ENCODE data around the gene BST2. TPM values are rescaled to one million over a fixed set of nuclear protein-coding genes. Genes with fewer than 3 reads are reported as not detected.

The BST2 gene
- total RNA-seq, 1 experiment from 2014 or later: 0.84 TPM

DNA sequence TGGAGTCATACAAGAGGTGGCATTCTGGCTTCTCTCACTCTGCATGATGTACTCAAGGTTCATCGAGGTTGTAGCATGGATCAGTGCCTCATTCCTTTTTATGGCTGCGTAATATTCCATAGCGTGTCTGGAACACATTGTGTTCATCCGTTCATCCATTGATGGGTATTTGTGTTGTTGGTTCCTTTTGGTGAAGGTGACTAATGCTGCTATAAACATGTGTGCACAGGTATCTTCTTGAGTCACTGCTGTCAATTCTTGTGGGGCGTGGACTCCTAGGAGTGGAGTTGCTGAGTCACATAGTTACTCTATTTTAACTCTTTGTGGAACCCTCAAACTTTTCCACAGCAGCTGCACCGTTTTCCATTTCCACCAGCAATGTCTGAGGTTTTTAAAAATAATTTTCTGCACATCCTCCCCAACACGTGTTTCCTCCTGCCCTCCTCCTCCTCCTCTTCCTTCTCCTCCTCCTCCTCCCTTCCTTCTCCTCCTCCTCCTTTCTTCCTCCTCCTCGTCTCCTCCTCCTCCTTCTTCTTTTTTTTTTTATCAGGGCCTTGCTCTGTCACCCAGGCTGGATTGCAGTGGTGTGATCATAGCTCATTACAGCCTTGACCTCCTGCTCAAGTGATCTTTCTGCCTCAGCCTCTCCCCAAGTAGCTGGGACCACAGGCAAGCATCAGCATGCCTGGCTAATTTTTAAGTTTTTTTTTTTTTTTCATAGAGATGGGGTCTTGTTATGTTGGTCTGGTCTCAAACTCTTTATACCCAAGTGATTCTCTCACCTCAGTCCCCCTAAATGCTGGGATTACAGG lies 45.0 kb upstream of the BST2 start:
- Histone ChIP-seq H3K9me2 (replicated peaks; ENCODE audit: low read length) (no peaks in the 10 kb centered on the region), H3K9me3 (ENCODE audit: low read length) (no peaks in the 10 kb centered on the region), H3K4me2 (ENCODE audit: low read length) (peak overlapping the region; percentile 60), H3K4me3 (ENCODE audit: low read length) (peak overlapping the region; percentile 15; the same call in 1 of the 2 replicates), H4K20me1 (ENCODE audit: low read length) (no peaks in the 10 kb centered on the region), H3K4me1 (ENCODE audit: insufficient read depth, low read length) (peaks cover 9% of the 10 kb centered on the region), H3K27me3 (ENCODE audit: low read length) (no peaks in the 10 kb centered on the region), H3K36me3 (ENCODE audit: low read depth, low read length) (no peaks in the 10 kb centered on the region; the same call in 1 of the 2 replicates), H3K79me2 (ENCODE audit: low read length) (no peaks in the 10 kb centered on the region), H3K27ac (ENCODE audit: low read length) (peak overlapping the region; percentile 88), H2AFZ (ENCODE audit: low read length) (peak overlapping the region; percentile 52), H3F3A (ENCODE audit: low read length, unreplicated experiment) (peaks cover 4% of the 10 kb centered on the region), H3K9ac (ENCODE audit: low read length) (peak overlapping the region; percentile 45)
- intact Hi-C loops (cut with micrococcal nuclease): no loop called here
- TF ChIP-seq EZH2phosphoT487 (IDR thresholded peaks at IDR 0.05; ENCODE audit: borderline replicate concordance, low read length) (no peak), EZH2 (IDR thresholded peaks at IDR 0.05; ENCODE audit: low read length, unreplicated experiment) (no peak)
- TF ChIP-seq, protein P1, sequence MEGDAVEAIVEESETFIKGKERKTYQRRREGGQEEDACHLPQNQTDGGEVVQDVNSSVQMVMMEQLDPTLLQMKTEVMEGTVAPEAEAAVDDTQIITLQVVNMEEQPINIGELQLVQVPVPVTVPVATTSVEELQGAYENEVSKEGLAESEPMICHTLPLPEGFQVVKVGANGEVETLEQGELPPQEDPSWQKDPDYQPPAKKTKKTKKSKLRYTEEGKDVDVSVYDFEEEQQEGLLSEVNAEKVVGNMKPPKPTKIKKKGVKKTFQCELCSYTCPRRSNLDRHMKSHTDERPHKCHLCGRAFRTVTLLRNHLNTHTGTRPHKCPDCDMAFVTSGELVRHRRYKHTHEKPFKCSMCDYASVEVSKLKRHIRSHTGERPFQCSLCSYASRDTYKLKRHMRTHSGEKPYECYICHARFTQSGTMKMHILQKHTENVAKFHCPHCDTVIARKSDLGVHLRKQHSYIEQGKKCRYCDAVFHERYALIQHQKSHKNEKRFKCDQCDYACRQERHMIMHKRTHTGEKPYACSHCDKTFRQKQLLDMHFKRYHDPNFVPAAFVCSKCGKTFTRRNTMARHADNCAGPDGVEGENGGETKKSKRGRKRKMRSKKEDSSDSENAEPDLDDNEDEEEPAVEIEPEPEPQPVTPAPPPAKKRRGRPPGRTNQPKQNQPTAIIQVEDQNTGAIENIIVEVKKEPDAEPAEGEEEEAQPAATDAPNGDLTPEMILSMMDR (conservative IDR thresholded peaks at IDR 0.05; ENCODE audit: low read depth, low read length): no peak
- peak; percentile 95 for DNase-seq
- BruUV-seq (replicated peaks): no TSS peak
- POLR2A ChIA-PET (ENCODE audit: unreplicated experiment): interaction anchor here (0.6 kb wide), 1 partner anchor 57 kb away, joined by 11 read pairs; no protein-coding TSS in a partner anchor
- ATAC-seq: peak; percentile 83
- CTCF ChIA-PET: interaction anchor here (0.6 kb wide), 1 partner anchor 84 kb away, joined by 3 read pairs; no protein-coding TSS in a partner anchor

DNA sequence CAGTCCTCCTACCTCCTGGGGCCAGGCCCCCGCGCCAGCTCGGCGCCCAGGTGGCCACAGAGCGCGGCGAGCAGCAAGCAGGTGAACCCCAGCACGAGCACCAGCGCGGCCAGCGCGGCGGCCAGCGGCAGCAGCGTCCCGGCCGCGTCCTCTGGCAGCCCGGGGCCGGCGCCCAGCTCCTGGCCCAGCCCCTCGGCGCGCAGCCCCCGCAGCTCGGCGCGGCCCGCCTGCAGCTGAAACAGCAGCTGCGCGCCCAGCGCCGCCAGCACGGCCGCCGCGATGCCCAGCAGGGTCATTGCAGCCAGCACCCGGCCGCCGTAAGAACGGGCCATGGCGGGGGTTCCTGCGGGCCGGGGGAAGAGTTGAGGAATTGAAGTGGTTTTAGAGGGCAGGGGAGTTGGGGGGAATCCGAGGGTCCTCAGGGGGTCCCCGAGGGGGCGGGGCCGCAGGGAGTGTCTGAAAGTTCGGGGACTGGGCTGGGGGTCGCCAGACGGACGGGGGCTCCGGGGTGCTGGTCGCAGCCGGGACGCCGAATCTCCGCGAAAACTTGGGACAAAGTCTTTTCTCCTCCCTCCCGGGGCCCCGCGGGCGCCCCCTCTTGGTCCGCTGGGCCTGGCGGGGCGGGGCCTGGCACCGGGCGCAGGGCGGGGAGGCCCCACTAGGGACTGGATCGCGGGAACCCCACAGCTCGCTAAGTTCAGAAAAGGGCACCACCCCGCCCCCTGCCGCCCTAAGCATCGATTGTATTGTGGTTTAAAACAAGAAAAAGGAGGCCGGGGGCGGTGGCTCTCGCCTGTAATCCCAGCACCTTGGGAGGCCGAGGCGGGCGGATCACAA lies 42.9 kb upstream of the BST2 start, which contains the start of gene TMEM221:
TSS of gene TMEM221 (minus strand) at position 538 of the 837 bp plus-strand sequence. CDS start at position 332, 206 bp downstream.
- DNase-seq: peak; percentile 54
- peak within 1 kb of the TSS; percentile 74 for H3K4me3 ChIP-seq (ENCODE audit: low read length)
- TF ChIP-seq, protein P1 (conservative IDR thresholded peaks at IDR 0.05; ENCODE audit: low read depth, low read length): peak; percentile 66
- TF ChIP-seq EZH2 (IDR thresholded peaks at IDR 0.05; ENCODE audit: low read length, unreplicated experiment): no peak

More for the DNA sequence above, 42.9 kb upstream of the BST2 start, which contains the start of gene TMEM221:
- Histone ChIP-seq H3K4me1 (ENCODE audit: insufficient read depth, low read length) (peaks cover 9% of the 10 kb centered on the region), H3K4me2 (ENCODE audit: low read length) (peak within 1 kb of the TSS; percentile 95), H3K79me2 (ENCODE audit: low read length) (no peaks in the 10 kb centered on the region), H3K27me3 (ENCODE audit: low read length) (no peaks in the 10 kb centered on the region), H3K9me3 (ENCODE audit: low read length) (no peaks in the 10 kb centered on the region), H2AFZ (ENCODE audit: low read length) (peak within 1 kb of the TSS; percentile 87), H3K9me2 (replicated peaks; ENCODE audit: low read length) (no peaks in the 10 kb centered on the region), H4K20me1 (ENCODE audit: low read length) (no peaks in the 10 kb centered on the region), H3K27ac (ENCODE audit: low read length) (no peak within 1 kb of the TSS), H3K9ac (ENCODE audit: low read length) (peak within 1 kb of the TSS; percentile 50), H3F3A (ENCODE audit: low read length, unreplicated experiment) (peaks cover 4% of the 10 kb centered on the region), H3K36me3 (ENCODE audit: low read depth, low read length) (no peaks in the 10 kb centered on the region; the same call in 1 of the 2 replicates)
- intact Hi-C loops (cut with micrococcal nuclease): no loop called here
- BruUV-seq (replicated peaks): no TSS peak
- ChIA-PET CTCF (no interaction called here), POLR2A (ENCODE audit: unreplicated experiment) (no interaction called here)
- ATAC-seq: peak; percentile 53
